ENCODE results near the gene TRAPPC3L. TPM values are rescaled to one million over a fixed set of nuclear protein-coding genes. Genes with fewer than 3 reads are reported as not detected.

TRAPPC3L gene
- polyA plus RNA-seq, 4 donors, result 0.18 to 0.46 (median 0.33) TPM

DNA sequence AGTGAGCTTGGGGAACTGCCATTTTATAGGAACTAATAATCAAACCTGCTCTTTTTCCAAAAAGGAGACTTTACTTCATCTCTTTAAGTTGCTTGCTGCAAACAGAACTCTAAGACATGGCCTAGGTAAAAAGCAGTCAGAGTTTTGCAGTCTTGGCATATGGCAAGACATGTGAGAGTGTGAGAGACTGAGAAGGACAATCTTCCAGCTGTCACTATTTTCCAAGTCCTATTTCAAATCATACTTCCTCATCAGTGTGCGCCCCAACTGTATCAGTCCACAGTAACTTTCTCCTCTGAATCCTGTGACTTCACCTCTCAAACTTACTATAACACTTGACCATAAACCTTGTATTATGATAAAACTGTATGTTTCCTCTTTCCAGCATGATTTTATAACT is 74.0 kb downstream of the TRAPPC3L start:
- DNase-seq (ENCODE audit: low read depth in 4 of 4, low spot score in 2 of 4), result no peak

DNA sequence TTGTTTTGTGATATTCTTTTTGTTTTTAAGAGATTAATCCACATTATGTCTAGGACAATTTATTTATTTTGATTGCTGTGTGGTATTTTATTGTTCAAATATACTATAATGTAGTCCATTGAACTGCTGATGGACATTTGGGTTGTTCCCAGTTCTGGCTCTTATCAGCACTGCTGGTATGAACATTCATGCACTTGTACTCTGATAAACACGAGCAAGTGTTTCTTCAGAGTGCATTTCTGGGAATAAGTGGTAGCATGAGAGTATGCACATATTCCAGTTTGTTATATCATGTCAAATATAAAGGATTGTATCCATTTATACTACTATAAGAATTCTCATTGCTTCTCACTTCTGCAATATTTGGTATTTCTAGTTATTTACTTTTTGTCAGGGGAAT is 77.2 kb downstream of the TRAPPC3L start:
- no peak for DNase-seq (ENCODE audit: low read depth in 4 of 4, low spot score in 2 of 4)

DNA sequence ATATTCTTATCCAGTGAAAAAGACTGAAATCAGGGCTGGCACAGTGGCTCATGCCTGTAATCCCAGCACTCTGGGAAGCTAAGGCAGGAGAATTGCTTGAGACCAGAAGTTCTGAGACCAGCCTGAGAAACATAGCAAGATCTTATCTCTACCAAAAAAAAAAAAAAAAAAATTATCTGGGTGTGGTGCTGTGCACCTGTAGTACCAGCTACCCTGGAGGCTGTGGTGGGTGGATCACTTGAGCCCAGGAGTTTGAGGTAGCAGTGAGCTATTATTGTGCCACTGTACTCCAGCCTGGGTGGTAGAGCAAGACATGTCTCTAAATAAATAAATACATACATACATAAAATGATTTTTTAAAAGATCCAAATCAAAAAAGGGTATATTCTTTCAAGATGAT is 78.0 kb downstream of the TRAPPC3L start:
- no peak for DNase-seq (ENCODE audit: low read depth in 4 of 4, low spot score in 2 of 4)

DNA sequence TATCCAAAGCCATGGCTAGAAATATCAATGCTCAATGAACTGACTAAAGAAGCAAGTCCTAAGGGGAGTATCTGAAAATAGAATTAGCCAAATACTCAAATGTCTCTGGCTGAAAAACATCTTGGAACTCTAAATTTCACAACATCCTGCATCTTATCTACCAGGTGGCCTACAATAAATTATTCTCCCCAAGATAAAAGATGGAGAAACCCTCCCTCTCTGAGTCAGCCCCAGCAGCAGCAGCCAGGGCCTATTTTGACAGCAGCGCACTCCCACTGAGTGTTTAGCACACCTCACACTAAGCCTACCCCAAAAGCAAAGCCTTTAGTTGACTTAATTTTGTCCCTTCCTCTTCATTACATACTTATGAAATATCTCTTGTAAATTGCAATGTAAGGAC is 78.4 kb downstream of the TRAPPC3L start:
- no peak for DNase-seq (ENCODE audit: low read depth in 4 of 4, low spot score in 2 of 4)

DNA sequence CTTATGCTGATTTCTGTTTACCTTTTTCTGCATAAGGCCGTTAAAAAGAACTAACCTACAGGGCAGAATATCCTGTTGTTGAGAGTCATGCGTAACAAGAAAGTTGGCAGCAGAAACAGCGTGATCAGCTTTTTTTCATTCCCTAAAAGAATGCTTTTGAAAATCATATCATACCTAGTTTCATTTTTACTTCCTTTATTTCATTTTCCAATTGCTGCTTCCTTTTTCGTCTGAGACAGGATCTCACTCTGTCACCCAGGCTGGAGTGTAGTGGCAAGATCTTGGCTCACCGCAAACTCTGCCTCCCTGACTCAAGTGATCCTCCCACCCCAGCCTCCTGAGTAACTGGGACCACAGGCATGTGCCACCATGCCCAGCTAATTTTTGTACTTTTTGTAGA is 80.2 kb downstream of the TRAPPC3L start:
- no peak for DNase-seq (ENCODE audit: low read depth in 4 of 4, low spot score in 2 of 4)

DNA sequence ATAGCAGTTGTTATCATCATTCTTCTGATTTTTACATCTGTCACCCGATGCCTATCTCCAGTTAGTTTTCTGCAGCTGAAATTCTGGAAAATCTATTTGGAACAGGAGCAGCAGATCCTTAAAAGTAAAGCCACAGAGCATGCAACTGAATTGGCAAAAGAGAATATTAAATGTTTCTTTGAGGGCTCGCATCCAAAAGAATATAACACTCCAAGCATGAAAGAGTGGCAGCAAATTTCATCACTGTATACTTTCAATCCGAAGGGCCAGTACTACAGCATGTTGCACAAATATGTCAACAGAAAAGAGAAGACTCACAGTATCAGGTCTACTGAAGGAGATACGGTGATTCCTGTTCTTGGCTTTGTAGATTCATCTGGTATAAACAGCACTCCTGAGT is 82.2 kb downstream of the TRAPPC3L start:
- no peak for DNase-seq (ENCODE audit: low read depth in 4 of 4, low spot score in 2 of 4)

DNA sequence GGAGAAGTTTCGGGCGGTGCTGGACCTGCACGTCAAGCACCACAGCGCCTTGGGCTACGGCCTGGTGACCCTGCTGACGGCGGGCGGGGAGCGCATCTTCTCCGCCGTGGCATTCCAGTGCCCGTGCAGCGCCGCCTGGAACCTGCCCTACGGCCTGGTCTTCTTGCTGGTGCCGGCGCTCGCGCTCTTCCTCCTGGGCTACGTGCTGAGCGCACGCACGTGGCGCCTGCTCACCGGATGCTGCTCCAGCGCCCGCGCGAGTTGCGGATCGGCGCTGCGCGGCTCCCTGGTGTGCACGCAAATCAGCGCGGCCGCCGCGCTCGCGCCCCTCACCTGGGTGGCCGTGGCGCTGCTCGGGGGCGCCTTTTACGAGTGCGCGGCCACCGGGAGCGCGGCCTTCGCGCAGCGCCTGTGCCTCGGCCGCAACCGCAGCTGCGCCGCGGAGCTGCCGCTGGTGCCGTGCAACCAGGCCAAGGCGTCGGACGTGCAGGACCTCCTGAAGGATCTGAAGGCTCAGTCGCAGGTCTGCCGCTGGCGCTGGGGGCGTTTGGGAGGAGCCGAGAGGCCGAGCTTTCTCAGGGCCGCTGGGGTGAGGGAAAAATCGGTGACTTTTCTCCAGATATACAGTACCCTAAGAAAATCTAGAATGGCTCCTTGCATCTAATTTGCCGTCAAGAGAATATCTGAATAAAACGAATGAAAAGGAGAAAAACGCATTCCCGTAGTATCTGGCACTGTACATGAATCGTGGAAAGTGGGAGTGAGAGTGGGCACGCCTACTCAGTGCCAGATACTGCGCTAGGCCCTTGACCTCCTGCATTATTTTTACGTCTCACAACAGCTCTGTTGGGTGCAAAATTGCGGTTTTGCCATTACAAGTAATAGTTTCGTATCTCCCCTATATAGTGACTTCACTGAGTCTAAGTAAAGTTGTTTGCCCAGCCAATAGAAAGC is 83.3 kb downstream of the TRAPPC3L start:
- DNase-seq (ENCODE audit: low read depth in 4 of 4, low spot score in 2 of 4), result peak in 3 of 4 donors; percentile 48 to 57 (median 48)

DNA sequence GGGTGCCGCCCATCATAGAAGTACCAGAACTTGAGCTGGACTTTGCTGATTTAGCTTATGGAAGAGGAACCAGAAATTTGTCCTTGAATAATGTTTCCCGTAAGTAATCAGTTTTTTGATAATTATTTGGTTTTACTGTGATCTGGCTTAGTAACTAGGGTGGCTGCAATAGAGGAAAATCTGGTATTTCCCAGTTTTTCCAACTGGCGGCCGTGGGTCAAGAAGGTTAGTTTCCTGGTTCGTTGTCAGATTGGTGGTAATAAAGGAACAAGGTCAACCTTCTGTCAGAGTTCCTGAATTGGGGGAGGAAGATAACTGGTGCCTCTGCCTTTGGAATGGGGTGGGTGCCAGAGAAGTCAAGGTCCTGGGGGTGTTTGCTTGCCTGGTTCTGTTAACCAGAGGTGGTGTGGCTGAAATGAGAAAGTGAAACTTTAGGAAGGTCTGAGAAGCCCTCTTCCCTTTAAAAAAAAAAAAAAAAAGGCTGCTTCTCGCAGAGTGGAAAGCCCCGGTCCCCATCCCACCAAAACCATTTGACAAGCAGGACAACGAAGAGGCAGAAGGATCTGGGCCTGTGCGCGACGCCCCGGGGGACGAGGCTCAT is 84.1 kb downstream of the TRAPPC3L start, which contains the start of gene CALHM6:
TSS of gene CALHM6 (plus strand) at position 45 of the 601 bp plus-strand sequence. CDS start at position 600, 555 bp downstream.
- no peak for DNase-seq (ENCODE audit: low read depth in 4 of 4, low spot score in 2 of 4)

DNA sequence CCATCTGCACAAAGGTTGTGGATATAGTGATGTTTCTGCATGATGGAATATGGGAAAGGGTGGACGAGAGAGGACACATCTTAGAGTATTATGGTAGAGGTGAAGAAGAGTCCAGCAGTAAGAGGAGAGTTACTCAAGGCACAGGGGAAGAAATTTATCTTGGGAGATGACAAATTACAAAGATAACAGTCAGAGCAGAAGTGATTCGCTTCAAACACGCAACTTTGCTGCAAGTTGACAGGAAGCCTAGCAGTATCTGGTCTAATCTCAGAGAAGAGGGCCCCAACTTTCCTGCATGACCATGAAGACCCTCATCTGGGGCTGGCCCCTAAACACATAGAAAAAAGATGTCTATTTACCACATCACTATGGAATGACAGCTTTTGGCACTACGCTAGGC is 85.6 kb downstream of the TRAPPC3L start:
- DNase-seq (ENCODE audit: low read depth in 4 of 4, low spot score in 2 of 4), result no peak

DNA sequence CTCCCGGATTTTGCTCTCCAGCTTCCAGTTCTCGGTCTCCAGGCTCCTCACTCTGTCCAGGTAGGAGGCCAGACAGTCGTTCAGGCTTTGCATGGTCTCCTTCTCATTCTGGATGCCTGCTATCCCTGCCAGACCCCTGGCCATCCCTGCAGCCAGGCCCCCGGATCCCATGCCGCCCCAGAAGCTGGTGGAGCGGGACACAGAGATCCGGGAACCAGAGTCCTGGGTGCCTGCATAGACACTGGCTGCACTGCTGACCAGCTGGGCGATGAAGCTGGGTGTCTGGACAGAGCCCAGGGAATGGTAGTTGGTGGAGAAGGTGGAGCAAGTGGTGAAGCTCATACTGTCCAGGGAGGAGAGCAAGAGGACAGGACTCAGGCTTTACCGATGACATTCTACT is 87.2 kb downstream of the TRAPPC3L start:
- no peak for DNase-seq (ENCODE audit: low read depth in 4 of 4, low spot score in 2 of 4)

DNA sequence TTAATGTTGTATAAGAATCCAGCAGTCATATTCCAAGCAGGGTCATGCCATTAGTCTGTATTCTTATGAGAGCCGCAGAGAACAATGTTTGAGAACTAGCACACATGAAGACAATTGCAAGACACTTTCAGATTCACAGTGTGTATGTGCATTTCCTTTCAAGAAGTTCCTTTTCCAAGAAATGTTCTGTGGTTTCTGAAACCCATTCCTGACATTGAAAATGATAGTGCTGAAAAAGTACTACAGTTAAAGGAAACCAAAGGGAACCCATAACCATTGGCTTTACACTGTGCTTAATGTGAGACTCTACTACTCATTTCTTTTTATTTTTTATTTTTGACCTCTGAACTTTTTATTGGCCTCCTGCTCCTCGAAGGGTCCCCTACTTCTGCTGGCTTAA is 88.6 kb downstream of the TRAPPC3L start:
- DNase-seq (ENCODE audit: low read depth in 4 of 4, low spot score in 2 of 4), result no peak

DNA sequence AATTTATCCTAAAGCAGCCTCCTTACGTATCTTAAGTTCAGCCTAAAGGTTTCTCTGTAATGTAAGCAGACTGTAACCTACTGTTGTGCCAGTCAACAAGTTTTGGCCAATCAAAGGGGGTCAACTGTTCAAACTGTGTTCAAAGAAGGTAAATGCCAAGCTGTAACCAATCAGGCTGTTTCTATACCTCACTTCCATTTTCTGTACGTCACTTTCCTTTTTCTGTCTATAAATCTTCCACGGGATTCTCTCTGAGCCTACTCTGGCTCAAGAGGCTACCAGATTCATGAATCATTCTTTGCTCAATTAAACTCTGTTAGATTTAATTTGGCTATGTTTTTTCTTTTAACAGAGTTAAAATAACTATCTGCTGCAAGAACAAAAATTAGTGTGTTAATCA is 89.4 kb downstream of the TRAPPC3L start:
- no peak for DNase-seq (ENCODE audit: low read depth in 4 of 4, low spot score in 2 of 4)

DNA sequence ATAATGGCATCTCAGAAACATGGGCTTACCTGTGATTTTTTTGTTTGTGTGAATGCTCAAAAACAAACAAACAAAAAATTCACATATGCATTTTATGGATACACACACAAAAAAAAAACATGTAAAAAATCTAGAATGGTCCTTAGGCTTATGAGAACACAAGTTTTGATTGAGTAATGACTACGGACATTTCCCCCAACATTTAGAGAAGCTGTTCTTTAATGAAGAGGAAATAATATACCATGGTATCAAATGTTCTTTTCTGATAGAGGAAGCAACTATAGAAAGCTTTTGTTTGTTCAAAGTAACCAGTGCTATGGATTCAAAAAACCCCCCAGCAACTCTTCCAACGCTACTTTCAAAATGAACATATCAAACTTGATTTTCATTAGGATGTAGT is 93.0 kb downstream of the TRAPPC3L start:
- DNase-seq (ENCODE audit: low read depth in 4 of 4, low spot score in 2 of 4), result no peak

DNA sequence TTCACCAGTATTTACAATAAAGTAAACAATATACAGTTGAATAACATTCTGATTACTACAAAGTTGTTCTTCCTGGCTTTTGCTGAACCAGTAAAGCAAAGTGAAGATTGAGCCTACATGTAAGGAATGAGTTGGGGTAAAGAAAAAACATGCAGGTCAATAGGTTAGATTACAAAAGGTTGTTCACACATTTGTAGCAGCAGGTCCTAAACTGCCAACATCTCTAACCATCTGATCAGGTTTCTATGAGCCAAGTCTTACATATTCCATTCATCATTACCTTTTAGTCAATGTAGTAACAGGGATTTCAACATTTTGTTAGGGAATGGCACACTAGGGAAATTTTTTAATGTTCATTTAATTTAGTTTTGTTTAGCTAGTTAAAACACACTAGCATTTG is 93.6 kb downstream of the TRAPPC3L start:
- no peak for DNase-seq (ENCODE audit: low read depth in 4 of 4, low spot score in 2 of 4)

DNA sequence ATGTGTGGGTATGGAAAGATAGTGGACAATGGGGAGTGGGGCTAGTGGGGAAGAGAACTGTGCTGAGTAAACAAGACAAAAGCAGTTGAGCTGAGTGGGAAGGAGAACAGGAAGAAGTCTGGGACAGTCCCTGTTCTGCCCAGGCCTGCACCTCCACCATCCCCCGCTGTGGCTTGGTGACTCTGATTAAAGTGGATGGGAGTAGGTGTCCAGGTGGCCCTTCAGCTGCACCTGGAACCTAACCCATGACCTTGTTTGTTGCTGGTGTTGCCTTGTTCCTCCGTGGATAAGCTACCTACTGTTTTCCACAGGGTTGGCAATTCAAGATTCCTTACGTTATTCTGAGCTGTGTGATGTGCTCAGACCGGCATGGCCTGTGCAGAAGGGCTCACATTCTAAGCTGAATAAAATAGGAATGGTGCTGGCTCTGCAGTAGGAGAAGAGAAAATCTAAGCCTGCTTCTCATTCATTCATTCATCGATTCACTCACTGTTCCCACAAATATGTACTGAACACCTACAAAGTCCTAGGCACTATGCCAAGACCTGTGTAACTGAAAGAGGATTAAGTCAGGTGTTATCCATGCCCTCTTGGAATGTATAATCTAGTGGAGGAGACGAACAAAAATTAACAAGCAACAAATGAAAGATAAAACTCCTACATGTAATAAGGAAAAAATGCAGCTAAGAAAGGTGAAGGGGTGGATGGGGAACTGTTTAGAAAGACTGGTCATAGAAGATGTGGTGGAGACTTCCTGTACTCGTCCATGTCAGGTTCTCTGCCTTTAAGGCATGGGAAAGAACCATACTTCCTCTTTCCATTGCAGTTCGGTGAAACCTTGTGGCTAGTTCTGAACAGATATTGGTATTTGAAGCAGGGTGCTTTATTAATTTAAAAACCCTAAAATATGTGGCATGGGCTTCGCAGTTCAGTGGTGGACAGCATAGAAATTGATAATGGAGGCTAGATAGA is 94.4 kb downstream of the TRAPPC3L start:
- DNase-seq (ENCODE audit: low read depth in 4 of 4, low spot score in 2 of 4), result no peak

DNA sequence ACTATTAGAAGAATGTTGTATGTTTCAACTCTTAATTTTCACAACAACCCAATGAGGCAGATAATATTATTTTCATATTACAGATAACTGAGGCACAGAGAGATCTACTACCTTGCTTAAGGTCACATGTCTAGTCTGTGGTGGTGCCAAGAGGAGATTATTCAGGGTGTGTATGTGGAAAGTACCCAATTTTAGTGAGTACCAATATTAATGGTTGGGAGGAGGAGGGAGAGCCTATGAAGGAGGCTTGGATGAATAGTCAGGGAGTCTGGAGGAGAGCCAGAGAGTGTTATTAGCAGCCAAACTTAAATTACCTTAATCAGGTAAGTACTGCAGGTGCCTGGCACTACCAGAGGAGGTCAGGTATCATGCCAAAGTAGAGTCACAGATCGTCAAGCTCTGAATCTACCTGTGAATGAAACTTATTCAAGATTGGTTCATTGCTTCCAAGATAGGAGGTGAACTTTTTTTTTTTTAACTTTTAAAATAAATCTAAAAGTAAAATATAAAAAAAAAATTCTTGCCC is 95.2 kb downstream of the TRAPPC3L start:
- no peak for DNase-seq (ENCODE audit: low read depth in 4 of 4, low spot score in 2 of 4)

DNA sequence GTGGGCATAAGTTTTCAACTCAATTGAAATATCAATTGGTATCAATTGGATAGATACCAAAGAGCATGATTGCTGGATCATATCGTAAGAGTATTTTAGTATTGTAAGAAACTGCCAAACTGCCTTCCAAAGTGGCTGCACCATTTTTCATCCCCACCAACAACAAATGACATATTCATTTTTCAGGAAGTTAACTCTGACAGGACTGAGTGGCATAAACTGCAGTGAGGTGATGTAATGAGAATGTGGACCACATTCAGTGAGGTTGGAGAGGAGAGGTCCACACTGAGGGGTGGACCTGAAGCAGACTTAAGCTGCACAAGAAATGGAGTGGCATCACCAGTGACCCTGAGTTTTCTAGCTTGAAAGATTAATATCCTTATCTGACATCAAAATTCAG is 95.9 kb downstream of the TRAPPC3L start:
- no peak for DNase-seq (ENCODE audit: low read depth in 4 of 4, low spot score in 2 of 4)

DNA sequence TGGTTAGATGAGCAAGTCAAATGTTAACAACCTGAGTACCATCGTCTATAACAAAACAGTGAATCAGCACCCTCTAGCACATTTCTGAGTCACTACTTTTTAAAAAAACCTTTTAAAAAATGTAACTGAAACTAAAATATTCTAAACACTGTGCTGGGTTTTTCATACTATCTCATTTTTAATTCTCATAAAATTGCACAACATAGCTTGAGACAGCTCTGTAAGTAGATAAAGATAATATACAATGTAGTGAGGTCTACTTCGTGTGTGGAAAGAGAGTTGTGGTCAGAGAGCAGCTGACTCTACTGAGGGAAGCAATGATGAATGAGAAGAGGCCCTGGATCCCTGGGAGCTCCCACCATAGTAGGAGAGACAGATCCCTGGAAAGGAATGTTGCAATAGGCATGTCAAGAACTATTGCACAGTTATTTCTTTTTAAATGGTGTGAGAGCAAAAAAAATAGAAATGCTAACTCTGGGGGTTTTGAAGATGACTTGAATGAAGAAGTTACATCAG is 97.9 kb downstream of the TRAPPC3L start:
- no peak for DNase-seq (ENCODE audit: low read depth in 4 of 4, low spot score in 2 of 4)

DNA sequence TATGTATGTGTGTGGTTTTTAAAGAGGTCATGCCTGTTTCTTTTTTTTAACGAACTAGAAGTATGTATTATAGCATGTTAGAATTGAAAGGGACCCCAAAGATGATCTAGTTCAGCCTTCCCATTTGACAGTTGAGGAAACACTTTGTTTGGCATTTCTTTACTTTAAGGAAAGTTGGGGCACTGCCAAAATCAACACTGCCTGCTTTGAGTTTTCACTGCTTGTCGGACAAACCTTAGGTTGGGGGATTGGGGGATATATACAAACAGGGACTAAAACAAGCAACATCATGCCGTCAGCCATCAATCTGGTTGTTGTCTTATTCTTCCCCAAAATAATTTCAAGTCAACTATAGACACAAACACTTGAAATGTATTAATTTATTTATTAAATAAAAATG is 98.4 kb downstream of the TRAPPC3L start:
- DNase-seq (ENCODE audit: low read depth in 4 of 4, low spot score in 2 of 4), result no peak

DNA sequence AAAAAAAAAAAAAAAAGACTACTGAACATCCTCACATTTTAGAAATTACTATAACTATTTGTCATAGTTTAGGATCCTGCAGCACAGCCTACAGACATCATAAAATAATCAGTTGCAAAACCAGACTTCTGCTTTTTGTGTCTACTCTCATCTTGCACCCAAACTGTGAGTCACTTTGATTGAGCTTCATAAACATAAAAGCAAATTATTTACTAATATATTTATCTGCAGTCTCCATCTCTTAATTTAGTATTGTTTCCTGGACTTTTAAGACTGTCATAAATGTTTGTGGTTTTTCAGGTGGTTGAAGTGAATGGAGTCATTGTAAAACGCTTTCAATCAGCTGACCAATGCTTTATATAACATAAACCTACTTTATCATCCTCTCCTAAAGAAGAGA is 99.1 kb downstream of the TRAPPC3L start:
- DNase-seq (ENCODE audit: low read depth in 4 of 4, low spot score in 2 of 4), result no peak

All from left renal cortex interstitium (tissue), 4 donors.